OCI-LY1 (cell line): ENCODE measurements around the gene XYLT1.
"Not testable (repeated sequence)": the region's sequence is repeated elsewhere in the genome, so short reads cannot be mapped to it uniquely, and the experiment has no call there.

Experiments
- H2AFZ ChIP-seq: fragments of 200-600 bp; sonication (generic), shearing (Covaris generic); 2 replicates; pipeline ENCODE4 v1.6.0; 2014; ENCODE audit warnings: antibody characterized with exemption, mild to moderate bottlenecking, low read length
- H3F3A ChIP-seq: fragments of 200-600 bp; sonication (generic), shearing (Covaris generic); 2 replicates; pipeline ENCODE4 v1.6.0; 2014; ENCODE audit warnings: mild to moderate bottlenecking, antibody characterized with exemption, low read length, moderate library complexity; ENCODE audit not compliant: insufficient read depth
- H3K27ac ChIP-seq: fragments of 200-600 bp; sonication (generic); 2 replicates; pipeline ENCODE4 v1.5.1; 2014; ENCODE audit warnings: low read length, mixed run types, mild to moderate bottlenecking, low read depth; ENCODE audit not compliant: poor library complexity, severe bottlenecking
- H3K27me3 ChIP-seq: fragments of 200-600 bp; sonication (generic); 2 replicates; pipeline ENCODE4 v1.6.0; 2014; ENCODE audit warnings: antibody characterized with exemption, mild to moderate bottlenecking, low read length, moderate library complexity; ENCODE audit not compliant: insufficient read depth
- H3K36me3 ChIP-seq: fragments of 200-600 bp; sonication (generic); 2 replicates; pipeline ENCODE4 v1.6.1; 2014; ENCODE audit warnings: mild to moderate bottlenecking, antibody characterized with exemption, low read length, moderate library complexity, mixed read lengths; ENCODE audit not compliant: insufficient read depth
- H3K4me1 ChIP-seq: fragments of 200-600 bp; sonication (generic); 2 replicates; pipeline ENCODE4 v1.5.1; 2014; ENCODE audit warnings: mild to moderate bottlenecking, low read length, moderate library complexity; ENCODE audit not compliant: insufficient read depth, severe bottlenecking
- H3K4me2 ChIP-seq: fragments of 200-600 bp; sonication (generic), shearing (Covaris generic); 2 replicates; pipeline ENCODE4 v1.6.1; 2014; ENCODE audit warnings: low read length
- H3K4me3 ChIP-seq: fragments of 200-600 bp; sonication (generic); 2 replicates; pipeline ENCODE4 v1.5.1; 2014; ENCODE audit warnings: low read length, low read depth, mild to moderate bottlenecking, mixed read lengths; ENCODE audit not compliant: poor library complexity, severe bottlenecking
- H3K79me2 ChIP-seq: fragments of 200-600 bp; shearing (Covaris generic); 2 replicates; pipeline ENCODE4 v1.6.1; 2016; ENCODE audit warnings: mixed run types, low read length, mixed read lengths; ENCODE audit not compliant: insufficient read depth
- H3K9ac ChIP-seq: fragments of 200-600 bp; sonication (generic), shearing (Covaris generic); 2 replicates; pipeline ENCODE4 v1.6.1; 2014; ENCODE audit warnings: mild to moderate bottlenecking, low read length, mixed read lengths
- H3K9me2 ChIP-seq: fragments of 200-600 bp; sonication (generic), shearing (Covaris generic); 2 replicates; pipeline ENCODE4 v1.6.1; 2014; ENCODE audit warnings: low read depth, mild to moderate bottlenecking, low read length, mixed read lengths
- H3K9me3 ChIP-seq: fragments of 200-600 bp; shearing (Covaris generic); 2 replicates; pipeline ENCODE4 v1.6.1; 2014; ENCODE audit warnings: low read length, mixed read lengths
- H4K20me1 ChIP-seq: fragments of 200-600 bp; sonication (generic), shearing (Covaris generic); 2 replicates; pipeline ENCODE4 v1.6.0; 2016; ENCODE audit warnings: mild to moderate bottlenecking, low read length; ENCODE audit not compliant: insufficient read depth
- CTCF ChIP-seq: fragments of 200-600 bp; sonication (generic), shearing (Covaris generic); IDR thresholded peaks from 2 replicates; pipeline ENCODE4 v1.5.1; 2017; ENCODE audit warnings: mild to moderate bottlenecking, antibody characterized with exemption, low read length, moderate library complexity, mixed read lengths
- EZH2 ChIP-seq: fragments of 200-600 bp; sonication (generic), shearing (Covaris generic); IDR thresholded peaks from 2 replicates; pipeline ENCODE4 v1.8.0; 2017; ENCODE audit warnings: borderline replicate concordance, mixed run types, mild to moderate bottlenecking, antibody characterized with exemption, low read length, moderate library complexity, mixed read lengths

The XYLT1 gene

GRCh38 chr16:17508303-17508702 is 37.5 kb upstream of the XYLT1 start:
- TF ChIP-seq EZH2: no peak
- TF ChIP-seq CTCF: no peak
- H3K4me1 ChIP-seq: no peaks in the 10 kb centered on the region

GRCh38 chr16:17507516-17507915 is 36.8 kb upstream of the XYLT1 start:
- not testable (repeated sequence) for H3K9me3 ChIP-seq, H4K20me1 ChIP-seq, H3K27me3 ChIP-seq, H3K4me2 ChIP-seq, H3K27ac ChIP-seq, H3K36me3 ChIP-seq, H3F3A ChIP-seq, H3K79me2 ChIP-seq, H3K9ac ChIP-seq, H3K4me3 ChIP-seq, H3K9me2 ChIP-seq, H3K4me1 ChIP-seq, H2AFZ ChIP-seq

More at GRCh38 chr16:17508303-17508702, 37.5 kb upstream of the XYLT1 start:
- Histone ChIP-seq H3K9me2 (no peaks in the 10 kb centered on the region), H3K27me3 (no peaks in the 10 kb centered on the region), H3K9ac (no peak overlapping the region), H3K4me2 (no peak overlapping the region), H3F3A (no peaks in the 10 kb centered on the region), H4K20me1 (no peaks in the 10 kb centered on the region), H3K4me3 (no peak overlapping the region), H3K36me3 (no peaks in the 10 kb centered on the region), H2AFZ (no peak overlapping the region), H3K9me3 (no peaks in the 10 kb centered on the region), H3K27ac (no peak overlapping the region), H3K79me2 (no peaks in the 10 kb centered on the region)

GRCh38 chr16:17505828-17506227 is 35.1 kb upstream of the XYLT1 start:
- H4K20me1 ChIP-seq, H3F3A ChIP-seq, H3K4me3 ChIP-seq, H3K79me2 ChIP-seq, H3K9ac ChIP-seq, H3K4me2 ChIP-seq, H3K27ac ChIP-seq, H3K36me3 ChIP-seq, H3K4me1 ChIP-seq, H3K27me3 ChIP-seq, H3K9me2 ChIP-seq, H2AFZ ChIP-seq, H3K9me3 ChIP-seq: not testable (repeated sequence)

- H3K79me2 ChIP-seq: no peaks in the 10 kb centered on the region
- no peaks in the 10 kb centered on the region for H3K9me2 ChIP-seq
- no peak overlapping the region for H3K4me2 ChIP-seq
- H3F3A ChIP-seq: no peaks in the 10 kb centered on the region
- H3K36me3 ChIP-seq: no peaks in the 10 kb centered on the region
- H3K9me3 ChIP-seq: no peaks in the 10 kb centered on the region
- H3K27me3 ChIP-seq: no peaks in the 10 kb centered on the region
- H3K9ac ChIP-seq: no peak overlapping the region
- H2AFZ ChIP-seq: no peak overlapping the region
- H3K4me3 ChIP-seq: no peak overlapping the region
- no peak overlapping the region for H3K27ac ChIP-seq
- TF ChIP-seq EZH2: no peak
- no peak for TF ChIP-seq CTCF
- no peaks in the 10 kb centered on the region for H4K20me1 ChIP-seq
- no peaks in the 10 kb centered on the region for H3K4me1 ChIP-seq
Measured at GRCh38 chr16:17504050-17504449, 33.3 kb upstream of the XYLT1 start.
